Neural crest cell (in vitro differentiated cells): ENCODE results near the gene FUOM. TPM values are rescaled to one million over a fixed set of nuclear protein-coding genes. Genes with fewer than 3 reads are reported as not detected.
A peak's percentile ranks its signal among the peaks of the same experiment; 100 is the strongest.

Source experiments
- DNase-seq: peaks from one replicate; pipeline ENCODE4 v3.0.0; 2021; ENCODE audit warnings: low read depth, mixed read lengths, low spot score
- H3K27ac Mint-ChIP-seq: one replicate; pipeline ENCODE4 v1.8.0; 2021; ENCODE audit warnings: mild to moderate bottlenecking, mixed read lengths; ENCODE audit not compliant: unreplicated experiment
- H3K27me3 Mint-ChIP-seq: 2 replicates; pipeline ENCODE4 v1.8.0; 2021; ENCODE audit warnings: low read depth, mild to moderate bottlenecking, mixed read lengths
- H3K36me3 Mint-ChIP-seq: 2 replicates; pipeline ENCODE4 v1.8.0; 2021; ENCODE audit warnings: low read depth, mild to moderate bottlenecking, mixed read lengths
- H3K4me1 Mint-ChIP-seq: 2 replicates; pipeline ENCODE4 v1.8.0; 2021; ENCODE audit warnings: mixed read lengths
- H3K4me3 Mint-ChIP-seq: one replicate; pipeline ENCODE4 v1.8.0; 2021; ENCODE audit warnings: mild to moderate bottlenecking, mixed read lengths
- H3K9me3 Mint-ChIP-seq: 2 replicates; pipeline ENCODE4 v1.8.0; 2021; ENCODE audit warnings: mixed read lengths
- total RNA-seq: library from RNA; stranded (reverse); gene quantifications from 2 replicates; pipeline ENCODE4 v1.2.1, GENCODE V29; 2021
- TF ChIP-seq, protein P1 (sequence below): fragments of 200-600 bp; sonication (generic); conservative IDR thresholded peaks from 2 replicates; pipeline ENCODE4 v1.5.0; 2021; ENCODE audit warnings: antibody characterized with exemption, mild to moderate bottlenecking

Gene FUOM
- total RNA-seq, 1 donor from 2014 or later: 18.3 TPM

DNA sequence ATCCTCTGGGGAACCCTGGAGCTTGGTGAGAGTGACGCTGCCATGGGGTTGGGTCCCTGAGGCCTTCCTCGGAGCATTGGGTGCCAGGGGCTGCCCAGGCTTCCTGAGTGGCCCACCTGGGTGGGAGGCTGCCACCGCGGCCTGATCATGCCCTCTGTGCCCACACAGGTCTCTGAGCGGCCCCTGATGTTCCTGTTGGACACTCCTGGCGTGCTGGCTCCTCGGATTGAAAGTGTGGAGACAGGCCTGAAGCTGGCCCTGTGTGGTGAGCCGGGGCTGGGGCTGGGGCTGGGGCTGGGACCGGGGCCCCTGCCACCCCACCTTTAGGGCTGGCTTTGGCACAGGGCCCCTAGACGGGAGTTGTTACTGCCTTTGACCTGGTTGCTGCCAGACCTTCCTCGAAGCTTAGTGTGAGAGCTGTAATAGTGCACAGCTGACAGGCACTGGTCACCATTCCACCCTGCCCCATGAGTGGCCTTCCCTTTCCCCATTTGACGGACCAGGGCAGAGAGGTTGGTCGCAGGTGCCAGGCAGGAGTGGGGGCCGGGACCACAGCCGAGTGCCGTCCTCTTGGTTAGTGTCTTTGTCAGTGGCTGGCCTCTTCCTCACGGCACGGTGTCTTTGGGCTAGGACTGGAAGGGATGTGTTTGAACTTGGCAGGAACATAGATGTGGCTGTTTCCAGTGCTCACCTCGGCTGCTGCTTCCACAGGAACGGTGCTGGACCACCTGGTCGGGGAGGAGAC lies 44.3 kb upstream of the FUOM start:
- no peaks in the 10 kb centered on the region for H3K27me3 Mint-ChIP-seq
- H3K4me3 Mint-ChIP-seq: no peak overlapping the region
- peaks cover 41% of the 10 kb centered on the region for H3K36me3 Mint-ChIP-seq
- H3K4me1 Mint-ChIP-seq: peaks cover under 1% of the 10 kb centered on the region
- no peak overlapping the region for H3K27ac Mint-ChIP-seq
- H3K9me3 Mint-ChIP-seq: no peaks in the 10 kb centered on the region
- TF ChIP-seq, protein P1, sequence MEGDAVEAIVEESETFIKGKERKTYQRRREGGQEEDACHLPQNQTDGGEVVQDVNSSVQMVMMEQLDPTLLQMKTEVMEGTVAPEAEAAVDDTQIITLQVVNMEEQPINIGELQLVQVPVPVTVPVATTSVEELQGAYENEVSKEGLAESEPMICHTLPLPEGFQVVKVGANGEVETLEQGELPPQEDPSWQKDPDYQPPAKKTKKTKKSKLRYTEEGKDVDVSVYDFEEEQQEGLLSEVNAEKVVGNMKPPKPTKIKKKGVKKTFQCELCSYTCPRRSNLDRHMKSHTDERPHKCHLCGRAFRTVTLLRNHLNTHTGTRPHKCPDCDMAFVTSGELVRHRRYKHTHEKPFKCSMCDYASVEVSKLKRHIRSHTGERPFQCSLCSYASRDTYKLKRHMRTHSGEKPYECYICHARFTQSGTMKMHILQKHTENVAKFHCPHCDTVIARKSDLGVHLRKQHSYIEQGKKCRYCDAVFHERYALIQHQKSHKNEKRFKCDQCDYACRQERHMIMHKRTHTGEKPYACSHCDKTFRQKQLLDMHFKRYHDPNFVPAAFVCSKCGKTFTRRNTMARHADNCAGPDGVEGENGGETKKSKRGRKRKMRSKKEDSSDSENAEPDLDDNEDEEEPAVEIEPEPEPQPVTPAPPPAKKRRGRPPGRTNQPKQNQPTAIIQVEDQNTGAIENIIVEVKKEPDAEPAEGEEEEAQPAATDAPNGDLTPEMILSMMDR: no peak
- no peak for DNase-seq

DNA sequence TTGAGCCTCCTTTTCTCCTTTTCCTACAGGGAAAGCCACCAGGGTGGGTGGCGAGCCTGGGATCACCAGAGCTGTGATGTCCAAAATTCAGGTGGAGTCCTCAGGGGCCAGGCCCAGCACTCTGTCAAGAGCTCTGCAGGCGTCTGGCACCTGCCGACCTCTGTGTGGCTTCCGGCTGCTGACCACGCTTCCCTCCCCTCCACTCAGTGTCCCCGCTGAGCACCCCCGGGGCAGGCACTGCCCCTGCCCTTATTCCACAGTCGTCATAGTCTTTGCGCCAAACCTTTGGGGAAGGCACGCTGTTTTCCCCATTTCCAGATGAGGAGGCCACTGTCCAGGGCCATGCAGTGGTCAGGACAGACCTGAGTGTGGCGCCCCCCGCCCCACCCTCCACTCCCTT lies 43.7 kb upstream of the FUOM start:
- peaks cover 7% of the 10 kb centered on the region for H3K4me1 Mint-ChIP-seq
- no peaks in the 10 kb centered on the region for H3K9me3 Mint-ChIP-seq
- DNase-seq: no peak
- no peaks in the 10 kb centered on the region for H3K27me3 Mint-ChIP-seq
- TF ChIP-seq, protein P1: no peak
- no peak overlapping the region for H3K4me3 Mint-ChIP-seq
- H3K36me3 Mint-ChIP-seq: peaks cover 40% of the 10 kb centered on the region
- H3K27ac Mint-ChIP-seq: peak overlapping the region; percentile 86

DNA sequence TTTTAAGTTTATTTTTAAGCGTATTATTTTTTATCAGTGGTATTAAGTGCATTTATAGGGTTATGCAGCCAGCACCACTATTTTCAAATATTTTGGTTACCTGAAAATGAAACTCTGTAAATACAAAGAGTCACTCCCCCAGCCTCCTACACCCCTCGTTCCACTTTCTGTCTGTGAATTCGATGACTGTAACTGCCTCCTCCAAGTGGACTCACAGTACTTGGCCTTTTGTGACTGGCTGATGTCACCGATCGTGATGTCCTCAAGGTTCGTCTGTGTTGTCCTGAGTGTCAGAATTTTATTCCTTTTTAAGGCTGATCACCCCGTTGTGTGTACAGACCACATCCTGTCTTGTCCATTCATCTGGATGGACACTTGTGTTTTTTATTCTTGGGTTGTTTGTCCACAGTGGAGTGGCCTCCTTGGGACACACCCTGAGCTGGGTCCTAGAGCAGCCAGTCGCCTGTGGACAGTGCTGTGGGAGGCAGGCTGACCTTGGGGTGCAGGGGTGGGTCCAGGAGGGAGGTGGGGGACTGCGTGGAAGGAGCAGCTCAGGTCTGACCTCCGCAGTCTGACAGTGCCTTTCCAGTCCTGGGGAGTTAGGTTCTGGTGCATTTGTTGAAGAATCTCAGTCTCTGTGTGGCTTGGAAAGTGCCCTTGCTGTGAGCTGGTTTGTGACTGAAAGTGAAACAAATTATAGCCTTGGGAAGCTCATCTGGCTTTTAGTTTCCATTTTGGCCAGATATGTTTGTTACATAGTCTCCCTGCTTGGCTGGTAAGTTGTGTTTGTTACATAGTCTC lies 43.0 kb upstream of the FUOM start:
- Mint-ChIP-seq H3K9me3 (no peaks in the 10 kb centered on the region), H3K36me3 (peaks cover 37% of the 10 kb centered on the region), H3K27ac (peak overlapping the region; percentile 86), H3K4me1 (peaks cover 7% of the 10 kb centered on the region), H3K27me3 (no peaks in the 10 kb centered on the region), H3K4me3 (peak overlapping the region; percentile 27)
- DNase-seq: no peak
- TF ChIP-seq, protein P1: no peak

DNA sequence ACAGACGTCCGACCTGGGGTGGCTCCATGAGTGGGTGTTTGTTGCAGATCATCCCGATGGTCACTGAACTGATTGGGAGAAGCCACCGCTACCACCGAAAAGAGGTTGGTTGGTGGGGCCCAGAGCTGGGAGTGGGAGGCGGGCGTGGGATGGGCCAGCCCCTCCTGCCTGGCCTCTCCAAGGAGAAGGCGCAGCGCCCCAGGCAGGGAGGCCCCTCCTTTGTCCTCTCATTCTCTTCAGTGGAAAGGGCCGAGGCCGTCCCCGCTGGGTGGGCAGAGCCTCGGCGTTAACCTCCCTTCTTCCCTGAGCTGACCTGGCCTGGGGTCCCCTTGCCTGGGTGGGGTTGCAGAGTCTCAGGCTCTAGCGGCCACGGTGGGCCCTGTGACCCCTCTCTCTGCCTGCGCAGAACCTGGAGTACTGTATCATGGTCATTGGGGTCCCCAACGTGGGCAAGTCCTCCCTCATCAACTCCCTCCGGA lies 41.3 kb upstream of the FUOM start:
- Mint-ChIP-seq H3K4me3 (no peak overlapping the region), H3K36me3 (peaks cover 27% of the 10 kb centered on the region), H3K27ac (no peak overlapping the region), H3K4me1 (peaks cover 17% of the 10 kb centered on the region), H3K9me3 (no peaks in the 10 kb centered on the region), H3K27me3 (no peaks in the 10 kb centered on the region)
- TF ChIP-seq, protein P1: no peak
- no peak for DNase-seq

DNA sequence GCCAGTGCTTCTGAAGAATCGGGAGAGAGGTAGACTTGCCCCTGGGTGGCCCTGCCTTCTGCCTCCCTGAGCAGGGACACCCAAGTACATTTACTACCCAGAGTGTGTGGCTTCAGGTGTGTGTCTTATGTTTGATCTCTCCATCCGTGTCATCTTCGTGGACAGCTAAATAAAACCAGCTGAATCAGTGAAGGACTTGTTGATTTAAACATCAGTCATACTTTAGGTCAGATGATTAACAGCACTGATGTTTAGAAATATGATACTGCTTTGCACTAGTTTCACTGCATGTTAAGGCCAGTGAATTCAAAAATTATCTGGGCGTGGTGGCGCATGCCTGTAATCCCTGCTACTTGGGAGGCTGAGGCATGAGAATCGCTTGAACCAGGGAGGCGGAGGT lies 40.1 kb upstream of the FUOM start:
- no peak for DNase-seq
- H3K36me3 Mint-ChIP-seq: peaks cover 22% of the 10 kb centered on the region
- H3K4me1 Mint-ChIP-seq: peaks cover 17% of the 10 kb centered on the region
- H3K27me3 Mint-ChIP-seq: no peaks in the 10 kb centered on the region
- H3K9me3 Mint-ChIP-seq: no peaks in the 10 kb centered on the region
- H3K4me3 Mint-ChIP-seq: peak overlapping the region; percentile 59
- peak overlapping the region; percentile 62 for H3K27ac Mint-ChIP-seq
- TF ChIP-seq, protein P1: no peak
